NCI-H524 treated with DMSO at 0.1 percent for 48 hours (cell line): ENCODE results near the gene NKAIN2.
"Not testable (repeated sequence)": the region's sequence is repeated elsewhere in the genome, so short reads cannot be mapped to it uniquely, and the experiment has no call there.

Source experiments
- DNase-seq: peaks from one replicate; lab custom pipeline; 2025; lab: John Stamatoyannopoulos, UW

NKAIN2 gene

GRCh38 chr6:124496334-124496733, 692.7 kb downstream of the NKAIN2 start:
- no peak for DNase-seq

- peak; percentile 36 for DNase-seq
These were observed 708.8 kb downstream of the NKAIN2 start for GRCh38 chr6:124512431-124512830.

GRCh38 chr6:124517339-124517738, 713.7 kb downstream of the NKAIN2 start:
- DNase-seq = no peak

GRCh38 chr6:124520514-124520913, 716.8 kb downstream of the NKAIN2 start:
- DNase-seq = no peak

GRCh38 chr6:124522335-124522734, 718.7 kb downstream of the NKAIN2 start:
- DNase-seq = no peak

- DNase-seq = no peak
These were observed 721.0 kb downstream of the NKAIN2 start for GRCh38 chr6:124524491-124525200.

GRCh38 chr6:124530926-124531325, 727.3 kb downstream of the NKAIN2 start:
- no peak for DNase-seq

- no peak for DNase-seq
These were observed 731.6 kb downstream of the NKAIN2 start for GRCh38 chr6:124535299-124535698.

GRCh38 chr6:124535746-124536145, 732.1 kb downstream of the NKAIN2 start:
- DNase-seq = no peak

- no peak for DNase-seq
These were observed 732.6 kb downstream of the NKAIN2 start for GRCh38 chr6:124536157-124536841.

- DNase-seq = no peak
These were observed 733.2 kb downstream of the NKAIN2 start for GRCh38 chr6:124536842-124537191.

GRCh38 chr6:124539096-124539495, 735.4 kb downstream of the NKAIN2 start:
- no peak for DNase-seq

GRCh38 chr6:124541573-124541972, 737.9 kb downstream of the NKAIN2 start:
- DNase-seq = no peak

GRCh38 chr6:124546601-124547000, 742.9 kb downstream of the NKAIN2 start:
- DNase-seq = no peak

GRCh38 chr6:124551711-124552233, 748.1 kb downstream of the NKAIN2 start:
- DNase-seq = no peak

GRCh38 chr6:124557873-124558272, 754.2 kb downstream of the NKAIN2 start:
- no peak for DNase-seq

GRCh38 chr6:124560078-124560477, 756.4 kb downstream of the NKAIN2 start:
- DNase-seq = not testable (repeated sequence)

- no peak for DNase-seq
These were observed 757.4 kb downstream of the NKAIN2 start for GRCh38 chr6:124560873-124561567.

GRCh38 chr6:124561635-124562130, 758.0 kb downstream of the NKAIN2 start:
- no peak for DNase-seq

- DNase-seq = not testable (repeated sequence)
These were observed 760.5 kb downstream of the NKAIN2 start for GRCh38 chr6:124564125-124564524.

GRCh38 chr6:124567401-124567800, 763.7 kb downstream of the NKAIN2 start:
- DNase-seq = no peak

- no peak for DNase-seq
These were observed 770.3 kb downstream of the NKAIN2 start for GRCh38 chr6:124573953-124574352.
